Gastroesophageal sphincter (tissue), 4 donors: Measurements from ENCODE around the gene TBCD. TPM values are rescaled to one million over a fixed set of nuclear protein-coding genes. Genes with fewer than 3 reads are reported as not detected.
A peak's percentile ranks its signal among the peaks of the same experiment; 100 is the strongest.

ENCODE experiments used
- ATAC-seq: fragments of 150-250 bp; one replicate; pipeline ENCODE4 v1.9.1; 2016; ENCODE audit warnings: mild to moderate bottlenecking, moderate library complexity
- H3K27ac ChIP-seq, 4 donors: fragments of 200-600 bp; sonication (generic) in 3 of 4; 1 replicate in 3 of 4; 2 replicates in 1 of 4; pipeline ENCODE4 v1.5.1; 2016 to 2019
- H3K27me3 ChIP-seq: fragments of 200-600 bp; sonication (generic); one replicate; pipeline ENCODE4 v1.5.1; 2019
- H3K36me3 ChIP-seq, 2 donors: fragments of 200-600 bp; sonication (generic); one replicate each; pipeline ENCODE4 v1.5.1; 2019; ENCODE audit warnings: control low read depth in 1 of 2
- H3K4me1 ChIP-seq, 3 donors: fragments of 200-600 bp; sonication (generic); 1 replicate in 2 of 3; 2 replicates in 1 of 3; pipeline ENCODE4 v1.5.1; 2016 to 2019; ENCODE audit warnings: control low read depth in 2 of 3
- H3K4me3 ChIP-seq, 2 donors: fragments of 200-600 bp; sonication (generic); one replicate each; pipeline ENCODE4 v1.5.1; 2019; ENCODE audit warnings: mild to moderate bottlenecking in 1 of 2, moderate library complexity in 1 of 2
- H3K9me3 ChIP-seq, 3 donors: fragments of 200-600 bp; sonication (generic); one replicate each; pipeline ENCODE4 v1.5.1; 2017 to 2019; ENCODE audit warnings: control low read depth in 2 of 3
- EP300 ChIP-seq: sonication (generic); formaldehyde crosslinking; IDR thresholded peaks from one replicate; pipeline ENCODE4 v1.6.1; 2017; ENCODE audit warnings: antibody characterized with exemption, mild to moderate bottlenecking
- POLR2A ChIP-seq, 2 donors: fragments of 450-650 bp; IDR thresholded peaks; one replicate each; pipeline ENCODE4 v1.6.1; 2017; ENCODE audit warnings: antibody characterized with exemption in 2 of 2, mild to moderate bottlenecking in 2 of 2, moderate library complexity in 1 of 2
- POLR2AphosphoS5 ChIP-seq: sonication (generic); formaldehyde crosslinking; IDR thresholded peaks from one replicate; pipeline ENCODE4 v1.6.1; 2017; ENCODE audit warnings: antibody characterized with exemption
- WGBS, 2 donors: methylation state at CpG; one replicate each; pipeline ENCODE4 v1.1.5; 2018; ENCODE audit warnings: low coverage in 1 of 2; 5-methylcytosine and 5-hydroxymethylcytosine counted together
- total RNA-seq, 4 donors: library from RNA; depleted of rRNA; stranded (reverse); fragments of >200 nt; gene quantifications; one replicate each; pipeline ENCODE4 v1.1.0, GENCODE V29; 2016
- TF ChIP-seq, protein P1 (sequence below), 4 experiments: fragments of 200-600 bp in 2 of 4; fragments of 450-650 bp in 2 of 4; sonication (generic) in 1 of 4; IDR thresholded peaks; one replicate each; pipeline ENCODE4 v1.5.1; 2017 to 2019; ENCODE audit warnings: antibody characterized with exemption in 4 of 4, mild to moderate bottlenecking in 2 of 4, moderate library complexity in 2 of 4

TBCD gene
- total RNA-seq, 4 donors from 2014 or later: 32.0 to 57.8 (median 47.0) TPM

DNA sequence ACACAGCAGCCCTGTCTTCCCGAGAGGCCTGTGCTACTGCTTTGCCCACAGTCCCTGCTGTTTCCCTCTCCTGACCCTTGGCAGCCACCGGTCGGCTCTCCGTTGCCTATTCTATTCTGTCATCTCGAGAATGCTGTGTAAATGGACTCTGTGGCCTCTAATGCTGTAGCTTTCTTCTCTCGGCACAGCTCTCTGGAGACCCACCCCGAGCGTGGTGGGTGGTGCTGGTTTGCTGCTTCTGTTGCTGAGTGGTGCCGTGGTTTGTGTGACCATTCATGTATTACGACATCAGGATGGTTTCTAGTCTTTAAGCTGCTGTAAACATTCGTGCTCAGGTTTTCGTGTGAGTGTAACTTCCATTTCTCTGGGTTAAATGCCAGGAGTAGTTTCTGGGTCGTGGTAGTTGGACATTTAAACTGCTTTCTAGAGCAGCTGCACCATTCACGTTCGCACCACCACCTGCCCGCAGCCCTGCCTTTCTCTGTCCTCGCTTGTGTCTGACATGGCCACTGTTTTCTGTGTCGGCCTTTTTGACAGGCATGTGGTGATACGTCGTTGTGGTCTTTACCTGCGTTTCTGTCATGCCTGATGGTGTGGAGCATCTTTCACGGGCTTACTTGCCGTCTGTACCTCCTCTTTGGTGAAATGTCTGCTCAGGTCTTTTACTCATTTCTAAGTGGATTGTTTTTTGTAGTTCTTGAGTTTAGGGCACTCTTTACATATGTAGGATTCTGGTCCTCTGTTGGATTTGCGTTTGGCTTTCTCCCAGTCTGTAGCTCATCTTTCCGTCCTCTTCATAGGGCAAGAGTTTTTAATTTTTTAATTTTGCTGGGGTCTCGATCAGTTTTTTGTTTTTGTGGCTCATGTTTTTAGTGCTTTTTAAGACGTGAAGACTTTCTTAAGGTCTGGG lies 135.6 kb downstream of the TBCD start:
- Histone ChIP-seq H3K36me3 (peaks cover 0 to 34% of the 10 kb centered on the region in 2 donors), H3K27me3 (no peaks in the 10 kb centered on the region), H3K27ac (no peak overlapping the region), H3K9me3 (no peaks in the 10 kb centered on the region), H3K4me3 (no peak overlapping the region), H3K4me1 (peaks cover 0 to 49% (median 10%) of the 10 kb centered on the region in 3 donors)
- ATAC-seq: no peak
- TF ChIP-seq, protein P1, sequence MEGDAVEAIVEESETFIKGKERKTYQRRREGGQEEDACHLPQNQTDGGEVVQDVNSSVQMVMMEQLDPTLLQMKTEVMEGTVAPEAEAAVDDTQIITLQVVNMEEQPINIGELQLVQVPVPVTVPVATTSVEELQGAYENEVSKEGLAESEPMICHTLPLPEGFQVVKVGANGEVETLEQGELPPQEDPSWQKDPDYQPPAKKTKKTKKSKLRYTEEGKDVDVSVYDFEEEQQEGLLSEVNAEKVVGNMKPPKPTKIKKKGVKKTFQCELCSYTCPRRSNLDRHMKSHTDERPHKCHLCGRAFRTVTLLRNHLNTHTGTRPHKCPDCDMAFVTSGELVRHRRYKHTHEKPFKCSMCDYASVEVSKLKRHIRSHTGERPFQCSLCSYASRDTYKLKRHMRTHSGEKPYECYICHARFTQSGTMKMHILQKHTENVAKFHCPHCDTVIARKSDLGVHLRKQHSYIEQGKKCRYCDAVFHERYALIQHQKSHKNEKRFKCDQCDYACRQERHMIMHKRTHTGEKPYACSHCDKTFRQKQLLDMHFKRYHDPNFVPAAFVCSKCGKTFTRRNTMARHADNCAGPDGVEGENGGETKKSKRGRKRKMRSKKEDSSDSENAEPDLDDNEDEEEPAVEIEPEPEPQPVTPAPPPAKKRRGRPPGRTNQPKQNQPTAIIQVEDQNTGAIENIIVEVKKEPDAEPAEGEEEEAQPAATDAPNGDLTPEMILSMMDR (IDR thresholded peaks at IDR 0.05): no peak
- TF ChIP-seq EP300 (no peak), POLR2A (IDR thresholded peaks at IDR 0.05) (no peak), POLR2AphosphoS5 (no peak)
- 96% methylated on average over 16 to 27 of the region's 27 CpGs for WGBS, 2 donors

DNA sequence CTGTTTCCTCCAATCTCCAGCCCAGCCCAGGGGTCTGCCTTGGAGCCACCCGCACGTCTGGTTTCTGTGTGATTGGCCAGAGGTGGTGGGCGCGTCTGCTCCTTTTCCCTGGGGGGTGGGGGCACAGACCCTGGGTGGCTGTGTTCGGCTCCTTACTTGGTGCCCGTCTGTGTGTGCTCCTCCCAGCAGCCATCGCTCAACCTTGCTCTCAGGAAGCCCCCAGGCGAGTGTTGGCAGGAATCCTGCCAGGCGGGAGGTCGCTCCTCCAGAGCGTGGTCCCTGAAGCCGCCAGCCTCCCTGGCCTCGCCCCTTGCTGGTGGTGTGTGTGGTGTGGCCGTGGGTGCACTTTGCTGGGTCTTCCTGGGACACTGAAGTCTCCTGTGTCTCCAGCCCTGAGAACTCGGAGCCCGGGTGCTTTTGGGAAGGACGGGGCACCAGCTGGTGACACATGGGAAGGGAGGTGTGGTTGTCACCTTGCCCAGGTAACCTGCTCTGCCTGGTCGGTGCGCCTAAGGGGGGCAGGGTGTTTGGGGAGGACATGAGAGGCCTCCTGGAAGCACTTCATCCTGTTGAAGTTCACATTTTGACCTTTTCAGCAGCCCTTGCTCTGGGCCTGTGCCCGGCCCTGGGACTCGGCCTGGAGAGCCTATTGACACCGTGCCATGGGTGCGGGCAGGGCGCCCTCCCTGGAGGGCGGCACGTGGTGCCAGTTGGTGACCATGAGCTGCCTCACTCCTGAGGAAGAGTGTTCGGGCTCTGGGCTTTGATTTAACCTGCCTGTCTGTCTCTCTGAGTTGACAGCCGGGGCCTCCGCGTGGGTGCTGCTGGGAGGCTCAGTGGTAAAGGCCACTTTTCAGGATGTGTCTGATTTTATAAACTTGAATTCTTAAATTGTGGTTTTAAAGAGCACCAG lies 137.0 kb downstream of the TBCD start:
- no peak overlapping the region for H3K4me3 ChIP-seq

DNA sequence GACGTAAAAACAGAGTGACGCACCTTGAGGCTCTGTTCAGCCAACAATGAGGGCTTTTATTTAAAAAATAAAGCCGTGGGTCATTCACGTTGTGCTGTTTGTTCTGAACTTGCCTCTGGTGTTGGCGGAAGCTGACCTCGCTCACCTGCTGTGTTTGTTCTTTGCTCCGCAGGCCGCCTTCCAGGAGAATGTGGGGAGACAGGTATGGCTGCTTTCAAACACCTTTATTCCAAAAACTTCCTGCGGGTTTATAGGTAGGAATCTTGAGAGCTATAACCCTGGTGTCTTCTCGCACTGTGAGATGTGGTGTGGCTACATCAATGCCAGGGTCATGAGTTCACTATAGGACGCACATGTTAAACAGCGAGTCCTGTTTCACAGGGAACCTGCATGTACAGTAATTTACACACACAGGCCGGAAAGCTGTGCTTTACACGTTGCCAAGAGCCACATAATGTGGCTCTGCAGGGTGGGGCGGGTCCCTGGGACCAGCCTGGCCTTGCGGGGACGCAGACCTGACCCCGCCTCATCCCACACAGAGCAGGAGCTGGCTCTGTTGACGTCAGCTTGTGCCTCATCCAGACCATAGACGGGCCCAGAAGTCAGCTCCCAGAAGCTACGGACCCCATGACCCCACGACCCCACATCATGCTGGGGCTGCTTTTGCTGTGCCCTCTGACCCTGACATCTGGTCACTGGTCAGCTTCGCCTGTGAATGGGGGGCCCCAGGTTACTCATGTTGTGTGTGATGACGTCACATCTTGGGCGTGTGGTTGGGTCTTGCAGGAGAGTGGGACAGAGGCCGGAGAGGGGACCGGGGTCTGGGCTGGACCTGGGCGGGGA lies 137.9 kb downstream of the TBCD start:
- TF ChIP-seq, protein P1 (IDR thresholded peaks at IDR 0.05): no peak
- no peak for TF ChIP-seq POLR2A (IDR thresholded peaks at IDR 0.05)
- no peak for TF ChIP-seq EP300
- no peak for TF ChIP-seq POLR2AphosphoS5
- no peak for ATAC-seq
- Histone ChIP-seq H3K27me3 (no peaks in the 10 kb centered on the region), H3K9me3 (no peaks in the 10 kb centered on the region), H3K4me1 (peaks cover 0 to 58% (median 18%) of the 10 kb centered on the region in 3 donors), H3K27ac (peak overlapping the region in 3 of 4 donors; percentile 27 to 56 (median 43)), H3K36me3 (peaks cover 0 to 29% of the 10 kb centered on the region in 2 donors), H3K4me3 (no peak overlapping the region)
- 85 to 95% methylated on average over 9 to 14 of the region's 28 CpGs for WGBS, 2 donors

More for the DNA sequence above, 137.0 kb downstream of the TBCD start:
- TF ChIP-seq, protein P1 (IDR thresholded peaks at IDR 0.05): no peak
- Histone ChIP-seq H3K9me3 (no peaks in the 10 kb centered on the region), H3K36me3 (peaks cover 0 to 34% of the 10 kb centered on the region in 2 donors), H3K4me1 (peaks cover 0 to 58% (median 18%) of the 10 kb centered on the region in 3 donors), H3K27me3 (no peaks in the 10 kb centered on the region), H3K27ac (no peak overlapping the region)
- ATAC-seq: no peak
- WGBS, 2 donors: 87 to 100% methylated on average over 1 to 4 of the region's 30 CpGs

DNA sequence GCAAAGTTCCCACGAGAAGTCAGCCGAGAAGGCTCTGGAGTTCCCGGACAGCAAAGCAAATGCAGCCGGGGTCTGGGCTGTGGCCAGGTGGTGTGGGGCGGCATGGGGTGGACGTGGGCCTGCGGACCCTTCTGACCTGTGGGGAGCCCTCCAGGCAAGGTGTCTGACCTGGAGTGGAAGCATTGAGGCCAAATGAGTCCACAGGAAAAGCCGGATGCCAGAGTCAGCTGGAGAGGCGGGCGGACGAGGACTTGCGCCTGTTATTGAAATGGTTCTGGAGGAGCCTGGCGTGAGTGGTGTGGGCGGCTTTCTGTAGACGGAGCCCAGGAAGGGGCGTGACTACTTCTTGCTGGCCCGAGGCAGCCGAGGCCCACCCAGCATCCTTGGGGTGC lies 138.5 kb downstream of the TBCD start:
- WGBS, 2 donors: 60% methylated on average over 1 of the region's 18 CpGs; no CpG with 5 or more reads in 1 of the 2 donors
- ATAC-seq: peak; percentile 37
- TF ChIP-seq, protein P1 (IDR thresholded peaks at IDR 0.05): no peak
- TF ChIP-seq POLR2AphosphoS5 (no peak), EP300 (no peak), POLR2A (IDR thresholded peaks at IDR 0.05) (no peak)
- peak overlapping the region in 3 of 4 donors; percentile 27 to 56 (median 43) for H3K27ac ChIP-seq
- no peaks in the 10 kb centered on the region for H3K27me3 ChIP-seq
- no peak overlapping the region for H3K4me3 ChIP-seq
- peaks cover 0 to 32% of the 10 kb centered on the region in 2 donors for H3K36me3 ChIP-seq
- no peaks in the 10 kb centered on the region for H3K9me3 ChIP-seq
- peaks cover 0 to 55% (median 18%) of the 10 kb centered on the region in 3 donors for H3K4me1 ChIP-seq
